HG03442 (cell line): ENCODE data around the gene SH3RF3.

Experiments
- ATAC-seq: cut with Tn5 transposase; IDR thresholded peaks from one replicate; pipeline ENCODE4 v1.9.1; 2021; ENCODE audit warnings: mild to moderate bottlenecking, moderate library complexity; ENCODE audit not compliant: unreplicated experiment

SH3RF3 gene

DNA sequence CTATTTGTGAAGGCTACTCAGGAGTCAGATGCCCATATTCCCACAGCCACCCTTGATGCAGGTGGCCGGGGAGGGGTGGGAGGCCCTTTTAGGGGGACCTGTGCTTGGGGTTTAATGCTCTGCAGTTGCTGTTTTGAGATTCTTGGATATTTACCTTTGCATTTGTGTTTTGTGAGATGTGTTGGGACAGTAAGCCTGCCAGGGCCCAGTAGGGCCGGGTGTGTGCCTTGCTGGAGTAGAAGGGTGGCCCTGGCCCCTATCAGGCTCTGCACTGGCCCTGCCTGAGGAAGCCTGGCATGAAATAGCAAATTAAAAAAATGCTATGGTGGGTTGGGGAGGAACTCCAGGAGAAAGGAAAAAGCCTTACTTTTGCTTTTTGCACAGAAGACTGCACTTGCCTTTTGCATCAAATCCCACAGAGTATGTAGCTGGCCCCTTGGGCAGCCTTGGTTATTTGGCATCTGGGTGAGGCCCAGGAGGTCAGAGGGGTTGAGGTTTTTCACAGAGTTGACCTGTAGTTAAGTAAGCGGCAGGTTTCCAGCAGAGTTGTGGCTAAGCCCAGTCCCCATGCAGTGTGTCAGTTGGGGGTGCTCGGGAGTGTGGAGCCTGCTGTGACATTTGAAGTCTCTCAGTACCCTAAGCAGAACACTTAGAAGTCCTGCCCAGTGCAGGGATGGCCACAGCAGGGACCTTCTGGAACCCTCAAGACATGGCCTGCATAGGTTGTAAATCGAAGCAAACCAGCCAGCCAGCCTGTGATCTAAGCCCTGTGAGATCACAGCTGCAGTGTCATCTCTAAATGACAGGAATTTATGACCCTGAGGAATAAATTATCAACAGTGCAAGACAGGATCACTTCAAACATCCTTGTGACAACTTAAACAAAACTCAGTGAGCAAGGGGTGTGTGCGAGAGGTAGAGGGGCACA, 68.8 kb downstream of the SH3RF3 start:
- no peak for ATAC-seq

DNA sequence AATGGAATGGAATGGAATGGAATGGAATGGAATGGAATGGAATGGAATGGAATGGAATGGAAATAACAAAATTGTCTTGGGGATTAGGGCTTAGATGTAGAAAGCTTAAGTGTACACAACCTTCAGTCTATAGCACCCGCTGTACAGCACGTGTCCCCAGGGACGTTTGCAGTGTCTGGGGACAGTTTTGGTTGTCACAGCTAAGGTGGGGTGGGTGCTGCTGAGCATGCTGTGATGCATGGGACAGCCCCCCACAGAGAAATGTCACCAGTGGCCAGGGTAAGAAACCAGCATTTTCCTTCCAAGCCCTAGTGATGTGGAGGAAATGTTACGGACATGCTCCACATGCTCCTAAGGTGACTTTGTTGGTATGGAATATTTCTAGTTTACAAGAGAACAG, 70.8 kb downstream of the SH3RF3 start:
- no peak for ATAC-seq

DNA sequence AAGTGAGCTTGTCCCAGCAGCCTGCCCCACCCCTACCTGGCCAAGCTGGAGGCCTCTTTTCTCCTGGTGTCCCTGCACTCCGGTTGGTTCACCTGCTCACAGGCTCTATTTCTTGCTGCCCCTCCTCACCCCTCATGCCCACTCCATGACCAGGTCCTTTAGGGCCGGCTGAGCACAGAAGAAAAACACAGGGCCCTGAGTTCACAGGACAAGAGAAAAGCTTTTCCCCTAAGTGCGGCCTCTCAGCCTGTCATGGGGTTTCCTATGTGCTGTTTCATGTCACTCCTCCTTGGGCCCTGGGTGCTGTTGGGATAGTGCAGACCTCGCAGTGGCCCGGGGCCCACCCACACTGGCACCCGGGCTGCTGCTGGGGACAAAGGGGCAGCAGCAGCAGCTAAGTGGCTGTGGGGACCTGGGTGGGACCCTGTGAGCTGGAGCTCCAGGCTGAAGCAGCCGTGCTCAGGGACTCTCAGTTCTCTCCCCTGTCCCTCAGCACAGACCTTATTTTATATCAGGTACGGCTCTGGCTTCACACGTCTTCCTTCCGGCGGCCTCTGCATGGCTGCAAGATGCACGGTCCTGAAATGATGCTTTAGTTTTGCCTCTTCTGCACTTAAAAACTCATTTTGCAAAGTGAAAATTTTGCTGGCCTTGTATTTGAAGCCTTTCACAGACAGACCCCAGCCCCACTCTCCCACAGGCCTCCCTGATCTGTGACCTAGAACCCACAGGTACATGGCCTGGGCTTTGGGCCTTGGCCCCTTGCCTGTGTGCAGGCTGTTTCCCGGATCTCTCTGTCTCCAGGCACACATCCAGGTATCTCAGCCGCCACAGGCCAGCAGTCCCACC, 71.8 kb downstream of the SH3RF3 start:
- no peak for ATAC-seq

DNA sequence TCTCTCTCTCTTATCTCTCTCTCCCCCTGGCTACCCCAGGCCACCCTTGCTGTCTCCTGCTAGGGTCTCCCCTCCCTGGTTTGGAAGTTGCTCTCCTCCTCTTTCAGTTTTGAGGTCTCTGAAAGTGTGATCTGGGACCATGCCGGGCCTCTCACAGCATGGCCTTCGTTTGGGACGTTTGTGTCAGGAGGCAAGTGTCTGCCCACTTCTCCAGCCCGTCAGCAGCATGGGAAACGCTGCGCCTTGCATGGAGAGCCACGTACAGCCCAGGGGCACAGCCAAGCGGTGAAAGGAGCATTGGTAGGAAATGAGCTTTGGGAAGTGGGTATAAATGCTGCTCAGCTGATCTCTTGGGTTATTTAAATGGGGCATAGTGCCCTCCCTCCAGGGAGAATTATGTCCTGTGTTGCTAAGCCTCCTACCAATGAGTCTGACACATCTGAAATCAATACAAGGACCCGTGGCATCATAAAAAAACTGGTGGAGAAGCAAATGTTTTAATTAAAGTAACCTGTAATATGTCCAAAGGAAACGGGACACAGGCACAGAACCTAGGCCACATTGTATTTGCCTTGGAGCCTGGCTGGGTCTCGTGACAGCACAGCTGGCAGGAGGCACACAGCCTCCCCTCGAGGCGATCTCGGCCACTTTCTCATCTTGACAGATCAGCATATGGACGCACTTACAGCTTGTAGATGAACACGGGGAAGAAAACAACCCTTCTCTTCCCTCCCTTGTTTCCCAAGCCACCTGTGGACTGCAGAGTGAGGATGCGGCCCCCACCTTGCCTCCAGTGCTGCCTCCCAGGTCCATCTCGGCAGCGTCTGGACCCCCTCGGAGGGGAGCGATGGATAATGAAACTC, 72.7 kb downstream of the SH3RF3 start:
- no peak for ATAC-seq

DNA sequence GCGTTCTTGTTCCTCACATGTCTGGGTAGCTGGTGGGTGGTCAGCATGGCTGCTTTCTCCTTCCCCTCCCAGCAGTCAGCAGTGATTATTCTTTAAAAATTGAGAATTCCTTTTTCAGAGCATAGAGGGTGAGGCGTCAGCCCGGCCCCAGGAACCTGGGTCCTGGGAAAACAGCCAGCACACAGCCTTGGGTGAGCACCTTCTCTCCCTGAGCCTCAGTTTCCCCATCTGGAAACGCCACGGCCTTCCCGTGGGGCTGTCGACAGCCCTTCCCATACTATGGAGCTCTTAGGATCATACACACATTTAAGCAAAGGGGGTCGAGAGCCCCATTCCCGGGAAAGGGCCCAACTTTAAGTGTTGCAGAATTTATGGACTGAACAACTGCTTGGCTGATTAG, 73.5 kb downstream of the SH3RF3 start:
- no peak for ATAC-seq

DNA sequence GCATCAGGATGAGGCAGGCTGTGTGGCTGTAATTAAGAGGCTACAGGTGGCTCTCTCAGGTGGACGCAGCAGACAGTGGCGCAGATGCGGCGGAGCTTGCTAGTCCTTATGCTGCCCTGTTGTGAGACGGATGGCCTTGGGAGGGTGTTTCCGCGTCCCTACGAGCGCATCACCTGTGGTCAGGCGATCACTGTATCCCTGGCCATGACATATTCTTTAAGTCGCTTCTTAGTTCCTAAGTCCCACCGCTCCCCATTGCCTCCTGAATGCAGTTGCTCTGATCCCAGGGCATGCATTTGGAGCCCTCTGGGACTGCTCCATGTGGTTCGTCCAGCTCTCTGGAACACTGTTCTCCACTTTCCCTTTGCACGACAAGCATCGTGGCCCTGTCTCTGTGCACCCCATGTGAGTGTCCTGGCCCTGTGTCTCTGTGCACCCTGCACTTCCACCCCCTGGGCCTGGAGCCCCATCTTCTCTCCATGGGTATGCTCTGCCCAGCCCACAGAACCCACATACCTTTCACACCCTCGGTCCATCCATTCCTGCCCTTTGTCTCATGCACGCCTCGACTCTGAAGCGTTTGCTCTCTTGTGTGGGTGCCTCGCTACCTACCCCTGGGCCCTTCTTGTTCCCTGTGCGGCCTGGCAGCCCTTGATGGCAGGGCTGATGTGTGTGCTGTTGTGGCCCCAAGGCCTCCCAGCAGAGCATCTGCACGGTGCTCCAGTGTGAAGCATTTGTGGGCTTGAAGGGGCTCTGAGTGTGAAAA, 74.4 kb downstream of the SH3RF3 start:
- ATAC-seq = no peak

DNA sequence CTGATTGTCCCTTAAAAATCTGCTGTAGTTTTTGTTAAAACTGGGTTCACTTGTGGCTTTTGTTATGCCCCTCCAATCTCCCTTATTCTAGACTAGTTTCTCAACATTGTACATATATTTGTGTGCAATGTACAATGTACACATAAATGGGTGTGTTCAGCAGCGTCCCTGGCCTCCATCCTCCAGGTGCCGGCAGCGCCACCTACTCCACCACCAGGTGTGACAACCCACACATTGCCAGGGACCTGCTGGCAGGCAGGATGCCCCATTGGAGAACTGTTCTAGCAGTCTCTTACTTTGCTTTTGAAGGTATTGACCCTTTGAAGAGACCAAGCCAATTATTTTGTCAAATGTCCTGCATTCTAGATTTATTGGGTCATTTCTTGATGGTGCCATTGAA, 75.4 kb downstream of the SH3RF3 start:
- ATAC-seq = no peak

DNA sequence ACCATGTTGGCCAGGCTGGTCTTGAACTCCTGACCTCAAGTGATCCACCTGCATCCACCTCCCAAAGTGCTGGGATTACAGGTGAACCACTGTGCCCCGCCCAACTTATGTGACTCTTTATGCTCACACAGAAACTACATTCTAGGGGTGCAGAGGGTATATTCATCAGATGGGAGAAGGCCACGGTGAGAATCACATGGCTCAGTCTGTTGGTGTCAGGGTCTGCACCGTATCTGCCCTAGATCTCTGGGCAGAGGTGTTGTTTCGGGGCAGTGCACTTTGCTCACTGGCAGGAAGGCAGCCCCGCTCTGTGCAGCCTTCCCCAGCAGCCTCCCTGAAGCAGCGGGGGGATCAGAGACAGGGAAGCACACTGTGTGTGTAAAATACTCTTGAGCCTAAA, 76.4 kb downstream of the SH3RF3 start:
- ATAC-seq = no peak

DNA sequence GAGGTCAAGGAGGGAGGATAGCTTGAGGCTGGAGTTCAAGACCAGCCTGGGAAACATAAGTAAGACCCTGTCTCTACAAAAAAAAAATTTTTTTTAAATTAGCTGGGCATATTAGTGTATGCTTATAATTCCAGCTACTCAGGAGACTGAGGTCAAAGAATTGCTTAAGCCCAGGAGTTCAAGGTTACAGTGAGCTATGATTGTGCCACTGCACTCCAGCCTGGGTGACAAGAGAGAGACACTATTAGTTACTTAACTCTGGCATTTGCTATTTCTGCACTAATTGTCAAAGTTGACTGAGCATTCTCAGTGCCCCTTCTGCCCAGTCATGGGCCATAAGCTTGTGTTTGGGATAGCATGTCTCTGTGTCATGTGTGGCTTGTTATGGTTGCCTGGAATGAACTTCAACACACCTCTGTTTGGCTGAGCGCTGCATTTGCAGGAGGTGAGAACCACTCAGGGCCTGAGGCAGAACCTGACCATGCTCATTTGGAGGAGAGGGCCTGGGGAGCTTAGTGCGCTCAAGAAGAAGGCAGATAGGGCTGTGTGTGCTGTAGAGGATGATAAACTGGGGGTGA, 77.7 kb downstream of the SH3RF3 start:
- ATAC-seq = no peak

DNA sequence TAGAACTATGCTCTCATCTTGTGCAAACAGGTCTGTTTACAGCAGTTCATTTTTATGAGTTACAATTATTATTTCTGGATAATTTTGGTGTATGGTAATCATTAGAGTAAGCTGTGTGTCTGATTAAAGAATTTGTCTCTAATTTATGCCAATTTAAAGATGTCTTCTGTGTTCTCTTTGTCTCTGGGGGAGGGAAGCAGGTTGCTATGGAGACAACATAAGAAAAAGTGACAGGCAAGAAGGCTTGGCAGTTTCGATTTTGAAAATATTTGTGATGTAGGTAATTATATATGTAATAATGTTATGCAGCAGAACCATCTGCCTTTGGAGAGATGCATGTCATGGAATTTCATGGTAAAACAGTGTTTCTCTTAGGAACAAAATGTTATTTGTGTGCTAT, 78.2 kb downstream of the SH3RF3 start:
- no peak for ATAC-seq

DNA sequence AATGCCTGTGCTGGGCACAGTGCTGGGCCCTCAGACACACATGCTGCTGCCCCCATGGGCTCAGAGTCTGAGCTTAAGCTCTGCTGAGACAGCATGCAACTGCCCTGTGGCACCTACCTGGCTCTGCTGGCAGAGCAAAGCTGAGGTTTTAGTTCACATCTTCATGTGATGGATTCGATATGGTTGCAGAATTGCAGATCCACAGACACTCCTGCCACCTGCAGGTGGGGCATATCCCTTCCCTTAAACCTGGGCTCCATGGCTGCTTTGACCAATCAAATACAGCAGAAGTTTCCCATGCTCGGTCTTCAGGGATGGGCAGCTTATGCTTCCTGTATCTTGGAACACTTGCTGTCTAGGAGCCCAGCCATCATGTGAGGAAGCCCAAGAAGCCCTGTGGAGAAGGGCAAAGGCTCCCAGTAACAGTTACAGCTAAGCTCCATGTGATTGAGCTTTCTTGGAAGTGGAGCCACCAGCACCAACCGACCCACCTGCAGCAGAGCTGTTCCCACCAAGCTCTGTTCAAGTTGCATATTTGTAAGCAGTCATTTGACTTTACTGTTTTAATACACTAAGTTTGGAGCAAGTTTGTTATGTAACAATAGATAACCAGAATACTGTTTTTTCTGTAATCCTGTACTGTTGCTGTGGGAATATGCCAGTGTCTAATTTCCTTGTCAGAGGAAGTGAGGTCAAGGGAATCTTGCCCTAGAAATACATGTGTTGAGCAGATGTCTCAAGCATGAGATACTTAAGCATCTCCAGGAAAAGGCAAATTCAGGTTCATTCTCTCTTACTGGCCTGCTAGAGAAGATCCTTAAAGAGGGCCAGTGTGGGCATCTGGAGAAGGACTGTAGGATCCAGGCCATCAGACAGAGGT, 79.3 kb downstream of the SH3RF3 start:
- no peak for ATAC-seq

DNA sequence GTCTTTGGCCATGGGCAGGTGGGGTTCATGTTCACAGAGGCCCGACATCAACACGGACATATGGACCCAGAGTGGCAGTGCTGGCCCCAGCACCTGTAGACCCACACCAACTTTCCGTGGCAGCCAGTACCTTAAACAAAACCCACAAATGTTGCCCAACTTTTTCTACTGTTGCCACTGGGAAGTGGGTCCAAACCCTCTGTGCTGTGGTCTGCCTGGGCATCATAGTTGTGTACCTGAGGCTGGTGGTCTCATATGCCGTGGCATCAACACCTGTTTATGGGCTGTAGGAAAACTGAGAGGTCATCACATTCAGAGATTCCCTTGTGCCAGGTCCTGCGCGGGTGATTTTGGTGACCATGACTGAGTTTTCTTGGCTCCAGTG, 79.9 kb downstream of the SH3RF3 start:
- no peak for ATAC-seq

DNA sequence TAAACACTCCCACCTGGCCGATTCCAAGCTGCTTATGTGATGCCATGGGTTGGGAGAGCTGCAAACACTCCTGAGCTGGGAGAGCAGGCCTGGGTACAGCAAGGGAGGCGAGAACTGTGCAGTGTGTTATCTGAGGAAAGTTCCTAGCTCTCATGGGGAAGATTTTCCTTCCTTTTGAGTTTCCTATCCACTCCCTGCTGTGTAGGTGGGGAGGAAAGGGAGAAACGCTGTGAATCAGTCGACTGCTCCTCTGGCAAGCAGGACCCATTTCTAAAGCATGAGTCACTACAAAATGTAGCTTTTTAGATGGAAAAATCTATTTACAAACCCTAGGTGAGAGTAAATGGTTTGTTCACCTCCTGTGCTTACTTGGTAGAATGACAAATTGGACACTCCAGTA, 80.4 kb downstream of the SH3RF3 start:
- ATAC-seq = no peak

DNA sequence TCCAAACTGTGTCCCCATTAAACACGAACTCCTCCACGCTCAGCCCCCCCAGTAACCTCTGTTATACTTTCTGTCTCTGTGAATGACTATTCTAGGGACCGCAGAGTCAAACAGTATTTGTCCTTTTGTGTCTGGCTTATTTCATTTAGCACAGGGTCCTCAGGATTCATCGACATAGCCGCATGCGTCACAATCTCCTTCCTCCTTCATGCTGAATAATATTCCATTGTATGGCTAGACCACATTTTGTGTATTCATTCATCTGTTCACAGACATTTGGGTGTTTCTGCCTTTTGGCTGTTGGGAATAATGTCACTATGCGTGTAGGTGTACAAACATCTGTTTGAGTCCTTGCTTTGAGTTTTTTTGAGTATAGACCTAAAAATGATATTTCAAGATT, 80.9 kb downstream of the SH3RF3 start:
- no peak for ATAC-seq

DNA sequence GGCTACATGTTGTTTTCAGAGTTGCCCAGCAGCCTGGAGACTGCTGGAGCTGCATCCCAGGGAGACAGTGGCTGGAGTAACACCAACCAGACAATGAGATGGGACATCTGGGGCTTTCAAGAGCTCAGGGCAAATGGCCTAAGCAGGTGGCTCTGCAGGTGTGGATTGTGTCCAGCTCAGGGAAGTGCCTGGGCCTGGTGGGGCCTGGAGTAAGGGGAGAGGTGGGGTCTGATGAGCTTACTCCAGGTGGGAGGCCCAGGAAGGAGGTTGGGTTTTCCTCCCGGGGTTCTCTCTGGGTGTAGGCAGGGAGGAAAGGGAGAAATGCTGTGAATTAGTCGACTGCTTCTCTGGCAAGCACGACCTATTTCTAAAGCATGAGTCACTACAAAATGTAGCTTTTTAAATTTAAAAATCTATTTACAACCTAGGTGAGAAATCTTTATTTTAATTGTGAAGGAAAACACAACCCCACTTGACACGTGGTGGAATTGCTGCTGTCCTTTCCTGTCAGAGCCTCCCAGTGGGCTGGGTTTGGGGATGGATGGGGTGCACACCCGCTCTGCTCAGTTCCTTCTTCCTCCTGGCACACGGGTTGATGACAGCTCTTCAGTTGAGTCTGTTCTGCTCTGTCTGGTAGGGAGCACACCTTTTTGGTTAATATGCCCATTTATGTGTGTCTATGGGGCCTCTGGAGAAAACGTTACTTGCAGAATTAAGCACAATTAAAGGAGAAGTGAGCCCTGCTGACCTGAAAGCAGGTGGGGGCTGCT, 81.6 kb downstream of the SH3RF3 start:
- ATAC-seq = no peak

DNA sequence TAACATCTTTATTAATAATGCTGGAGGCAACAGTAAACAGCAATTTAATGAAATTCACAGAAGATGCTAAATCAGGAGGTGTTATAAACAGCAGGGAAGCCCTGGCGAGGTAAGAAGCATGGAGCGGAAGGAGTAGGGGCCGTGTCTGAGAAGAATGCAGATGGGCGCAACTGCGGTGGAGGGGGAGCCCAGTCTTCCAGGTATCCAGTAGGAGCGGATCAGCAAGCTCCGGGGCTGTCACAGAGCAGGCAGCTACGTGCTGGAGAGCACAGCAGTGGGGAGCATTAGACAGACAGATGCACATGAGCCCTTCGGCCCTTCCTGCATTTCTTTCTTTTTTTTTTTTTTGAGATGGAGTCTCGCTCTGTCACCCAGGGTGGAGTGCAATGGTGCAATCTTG, 82.3 kb downstream of the SH3RF3 start:
- ATAC-seq = no peak

DNA sequence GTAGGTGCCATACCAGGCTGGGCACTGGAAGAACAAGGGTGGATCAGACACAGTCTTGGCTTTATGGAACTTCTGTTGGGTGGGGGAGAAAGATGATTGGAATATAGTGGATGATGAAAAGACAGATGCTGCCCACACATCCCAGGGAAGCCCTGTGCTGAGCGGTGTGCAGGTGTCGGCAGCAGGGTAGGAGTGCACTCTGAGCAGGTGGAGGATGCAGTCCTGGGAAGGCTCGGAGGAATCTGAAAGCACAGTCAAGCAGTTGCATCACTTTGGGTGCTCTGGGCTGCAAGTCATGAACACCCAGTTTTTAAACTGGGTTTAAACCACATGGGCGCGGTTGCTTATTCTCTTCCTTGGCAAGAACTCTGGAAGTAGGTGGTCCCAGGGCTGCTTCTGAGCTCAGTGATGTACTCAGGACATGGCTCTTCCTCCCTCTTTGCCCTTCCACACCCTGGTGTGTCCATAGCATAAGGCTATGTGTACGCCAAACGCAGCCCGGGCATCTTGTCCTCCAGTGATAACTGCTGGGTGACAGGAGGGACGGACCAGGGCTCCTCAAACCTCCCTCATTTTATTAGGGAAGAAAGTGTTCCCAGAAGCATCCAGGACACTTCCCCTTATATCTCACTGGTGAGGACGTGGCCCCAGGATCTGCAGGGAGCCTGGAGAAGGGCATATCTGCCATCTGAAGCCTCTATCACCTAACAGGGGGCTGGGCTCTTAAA, 84.0 kb downstream of the SH3RF3 start:
- no peak for ATAC-seq
